Nephron progenitor cell (in vitro differentiated cells): Measurements from ENCODE around the gene IGFBP7.

Source experiments
- DNase-seq: peaks from one replicate; pipeline ENCODE4 v3.0.0; 2021
- H3K27ac Mint-ChIP-seq: 2 replicates; pipeline ENCODE4 v1.8.0; 2021; ENCODE audit warnings: mild to moderate bottlenecking, moderate library complexity, mixed read lengths
- H3K27me3 Mint-ChIP-seq: 2 replicates; pipeline ENCODE4 v1.8.0; 2021; ENCODE audit warnings: mild to moderate bottlenecking, low read depth, mixed read lengths; ENCODE audit not compliant: poor library complexity
- H3K36me3 Mint-ChIP-seq: 2 replicates; pipeline ENCODE4 v1.8.0; 2021; ENCODE audit warnings: low read depth, mixed read lengths
- H3K4me1 Mint-ChIP-seq: 2 replicates; pipeline ENCODE4 v1.8.0; 2021; ENCODE audit warnings: mixed read lengths
- H3K4me3 Mint-ChIP-seq: 2 replicates; pipeline ENCODE4 v1.8.0; 2021; ENCODE audit warnings: mild to moderate bottlenecking, moderate library complexity, mixed read lengths
- H3K9me3 Mint-ChIP-seq: 2 replicates; pipeline ENCODE4 v1.8.0; 2021; ENCODE audit warnings: mild to moderate bottlenecking, moderate library complexity, mixed read lengths
- CTCF ChIP-seq: fragments of 200-600 bp; sonication (generic); IDR thresholded peaks from 2 replicates; pipeline ENCODE4 v1.5.0; 2021; ENCODE audit warnings: antibody characterized with exemption

Gene IGFBP7

GRCh38 chr4:57149833-57150232 lies 39.6 kb upstream of the IGFBP7 start:
- H3K27ac Mint-ChIP-seq, result no peak overlapping the region
- H3K27me3 Mint-ChIP-seq, result no peaks in the 10 kb centered on the region
- peaks cover under 1% of the 10 kb centered on the region for H3K9me3 Mint-ChIP-seq
- no peak overlapping the region for H3K4me3 Mint-ChIP-seq
- peaks cover 18% of the 10 kb centered on the region for H3K4me1 Mint-ChIP-seq
- no peak for DNase-seq
- no peak for TF ChIP-seq CTCF
- no peaks in the 10 kb centered on the region for H3K36me3 Mint-ChIP-seq

GRCh38 chr4:57148831-57149505 lies 38.8 kb upstream of the IGFBP7 start:
- no peaks in the 10 kb centered on the region for H3K27me3 Mint-ChIP-seq
- no peak overlapping the region for H3K4me3 Mint-ChIP-seq
- no peak overlapping the region for H3K27ac Mint-ChIP-seq
- H3K4me1 Mint-ChIP-seq, result peaks cover 13% of the 10 kb centered on the region
- H3K36me3 Mint-ChIP-seq, result no peaks in the 10 kb centered on the region
- no peaks in the 10 kb centered on the region for H3K9me3 Mint-ChIP-seq
- no peak for TF ChIP-seq CTCF
- DNase-seq, result no peak

GRCh38 chr4:57148177-57148576 lies 38.0 kb upstream of the IGFBP7 start:
- H3K4me1 Mint-ChIP-seq, result peaks cover 8% of the 10 kb centered on the region

GRCh38 chr4:57147335-57148060 lies 37.3 kb upstream of the IGFBP7 start:
- Mint-ChIP-seq H3K9me3 (no peaks in the 10 kb centered on the region), H3K4me1 (peaks cover 6% of the 10 kb centered on the region), H3K27me3 (no peaks in the 10 kb centered on the region), H3K36me3 (no peaks in the 10 kb centered on the region), H3K27ac (no peak overlapping the region), H3K4me3 (no peak overlapping the region)
- DNase-seq, result no peak
- TF ChIP-seq CTCF, result no peak

More at GRCh38 chr4:57148177-57148576, 38.0 kb upstream of the IGFBP7 start:
- Mint-ChIP-seq H3K9me3 (no peaks in the 10 kb centered on the region), H3K36me3 (no peaks in the 10 kb centered on the region), H3K27ac (no peak overlapping the region), H3K4me3 (no peak overlapping the region), H3K27me3 (no peaks in the 10 kb centered on the region)
- no peak for DNase-seq
- TF ChIP-seq CTCF, result no peak

- TF ChIP-seq CTCF, result no peak
- Mint-ChIP-seq H3K27ac (no peak overlapping the region), H3K4me3 (no peak overlapping the region), H3K36me3 (no peaks in the 10 kb centered on the region), H3K9me3 (no peaks in the 10 kb centered on the region), H3K27me3 (peaks cover 4% of the 10 kb centered on the region), H3K4me1 (peaks cover 6% of the 10 kb centered on the region)
- DNase-seq, result no peak
Measured at GRCh38 chr4:57146444-57146843, 36.3 kb upstream of the IGFBP7 start.
